ENCODE results near the gene HSFX1.
"Not testable (repeated sequence)": the region's sequence is repeated elsewhere in the genome, so short reads cannot be mapped to it uniquely, and the experiment has no call there.

Gene HSFX1

GRCh38 chrX:149773768-149774167, at the start of gene HSFX1:
Gene HSFX1, plus strand, starts transcription at chrX:149774068. Its CDS starts 614 bp downstream, at chrX:149774682.
- not testable (repeated sequence) for DNase-seq

- DNase-seq = not testable (repeated sequence)
Measured at GRCh38 chrX:149727308-149727707, 46.6 kb upstream of the HSFX1 start.

- DNase-seq = not testable (repeated sequence)
Measured at GRCh38 chrX:149742269-149742668, 31.6 kb upstream of the HSFX1 start.

GRCh38 chrX:149746390-149747007, 27.4 kb upstream of the HSFX1 start:
- DNase-seq = not testable (repeated sequence)

GRCh38 chrX:149757206-149758067, 16.4 kb upstream of the HSFX1 start:
- no peak for DNase-seq

- DNase-seq = no peak
Measured at GRCh38 chrX:149758068-149758714, 15.7 kb upstream of the HSFX1 start.

GRCh38 chrX:149758715-149759078, 15.2 kb upstream of the HSFX1 start:
- not testable (repeated sequence) for DNase-seq

GRCh38 chrX:149759824-149760223, 14.0 kb upstream of the HSFX1 start:
- DNase-seq = no peak

- DNase-seq = no peak
Measured at GRCh38 chrX:149760965-149761364, 12.9 kb upstream of the HSFX1 start.

GRCh38 chrX:149761858-149762674, 11.8 kb upstream of the HSFX1 start:
- DNase-seq = not testable (repeated sequence)

- DNase-seq = no peak
Measured at GRCh38 chrX:149762696-149763614, 10.9 kb upstream of the HSFX1 start.

- not testable (repeated sequence) for DNase-seq
Measured at GRCh38 chrX:149770344-149770743, 3.5 kb upstream of the HSFX1 start.

GRCh38 chrX:149773026-149773425, 842 bp upstream of the HSFX1 start:
- DNase-seq = not testable (repeated sequence)

- DNase-seq = not testable (repeated sequence)
Measured at GRCh38 chrX:149777999-149778398, 4.1 kb downstream of the HSFX1 start.

- not testable (repeated sequence) for DNase-seq
Measured at GRCh38 chrX:149781727-149782126, 7.9 kb downstream of the HSFX1 start, which contains the start of gene MAGEA9. Gene MAGEA9, plus strand, starts transcription at chrX:149781930. Its CDS starts 4,281 bp downstream, at chrX:149786211.

- not testable (repeated sequence) for DNase-seq
Measured at GRCh38 chrX:149795531-149795930, 21.7 kb downstream of the HSFX1 start.

GRCh38 chrX:149799095-149799714, 25.3 kb downstream of the HSFX1 start:
- no peak for DNase-seq

- DNase-seq = no peak
Measured at GRCh38 chrX:149799938-149800337, 26.1 kb downstream of the HSFX1 start.

- no peak for DNase-seq
Measured at GRCh38 chrX:149803458-149804062, 29.7 kb downstream of the HSFX1 start.

GRCh38 chrX:149804102-149804501, 30.2 kb downstream of the HSFX1 start:
- no peak for DNase-seq

Data from activated CD8-positive, alpha-beta memory T cell treated with anti-CD3 and anti-CD28 coated beads, Interleukin-2, amount 50 U/mL, for 48 hours (primary cell).